D721Med (cell line): ENCODE results near the gene F2R.

Source experiments
- DNase-seq: peaks from one replicate; pipeline ENCODE4 v3.0.0; 2011; ENCODE audit warnings: low spot score; ENCODE audit not compliant: insufficient read length
- FAIRE-seq: peaks from 2 replicates; lab custom pipeline; 2011; peaks lifted over from hg19 to GRCh38; lab: Jason Lieb, UNC
- TF ChIP-seq, protein P1 (sequence below): IDR thresholded peaks from 2 replicates; pipeline ENCODE4 v1.5.1; 2012; ENCODE audit warnings: mild to moderate bottlenecking, control low read depth; ENCODE audit not compliant: insufficient read depth; ENCODE audit errors: missing control alignments

The F2R gene

DNA sequence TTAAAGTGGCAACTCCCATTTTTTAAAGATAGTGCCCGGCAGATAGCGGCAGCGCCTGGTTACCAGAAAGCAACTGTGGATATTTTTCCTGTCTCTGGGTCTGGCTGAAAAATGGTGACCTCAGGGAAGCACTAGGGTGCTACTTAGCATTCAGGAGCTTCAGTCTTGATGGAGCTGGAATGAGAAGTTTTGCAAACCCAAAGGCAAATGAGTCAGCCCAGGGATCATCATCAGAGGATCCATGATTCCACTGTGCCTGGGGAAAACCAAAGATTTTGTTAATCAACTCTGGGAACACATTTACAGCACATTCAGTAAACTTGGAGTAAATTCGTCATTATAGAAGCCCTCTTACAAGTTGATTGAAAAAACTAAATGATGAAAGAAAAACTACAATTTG, 26.7 kb downstream of the F2R start:
- TF ChIP-seq, protein P1, sequence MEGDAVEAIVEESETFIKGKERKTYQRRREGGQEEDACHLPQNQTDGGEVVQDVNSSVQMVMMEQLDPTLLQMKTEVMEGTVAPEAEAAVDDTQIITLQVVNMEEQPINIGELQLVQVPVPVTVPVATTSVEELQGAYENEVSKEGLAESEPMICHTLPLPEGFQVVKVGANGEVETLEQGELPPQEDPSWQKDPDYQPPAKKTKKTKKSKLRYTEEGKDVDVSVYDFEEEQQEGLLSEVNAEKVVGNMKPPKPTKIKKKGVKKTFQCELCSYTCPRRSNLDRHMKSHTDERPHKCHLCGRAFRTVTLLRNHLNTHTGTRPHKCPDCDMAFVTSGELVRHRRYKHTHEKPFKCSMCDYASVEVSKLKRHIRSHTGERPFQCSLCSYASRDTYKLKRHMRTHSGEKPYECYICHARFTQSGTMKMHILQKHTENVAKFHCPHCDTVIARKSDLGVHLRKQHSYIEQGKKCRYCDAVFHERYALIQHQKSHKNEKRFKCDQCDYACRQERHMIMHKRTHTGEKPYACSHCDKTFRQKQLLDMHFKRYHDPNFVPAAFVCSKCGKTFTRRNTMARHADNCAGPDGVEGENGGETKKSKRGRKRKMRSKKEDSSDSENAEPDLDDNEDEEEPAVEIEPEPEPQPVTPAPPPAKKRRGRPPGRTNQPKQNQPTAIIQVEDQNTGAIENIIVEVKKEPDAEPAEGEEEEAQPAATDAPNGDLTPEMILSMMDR: no peak
- FAIRE-seq (no peak), DNase-seq (no peak)

DNA sequence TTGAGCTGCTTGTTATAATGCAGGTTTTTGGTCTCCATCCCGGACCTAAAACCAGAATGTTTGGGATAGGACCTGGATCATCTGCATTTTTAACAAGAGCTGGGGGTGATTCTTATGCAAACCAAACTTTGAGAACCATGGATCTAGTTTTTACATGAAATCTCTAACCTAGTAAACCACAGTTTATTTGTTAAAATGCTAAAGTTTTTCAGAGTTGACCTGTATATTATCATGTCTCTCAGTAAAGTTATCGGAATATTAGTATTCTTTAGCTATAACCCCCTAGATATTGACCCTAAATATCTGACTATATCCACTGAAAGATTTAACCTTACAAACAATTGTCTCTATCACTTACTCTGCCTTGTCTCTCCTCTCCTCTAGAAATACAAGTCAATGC, 28.7 kb downstream of the F2R start:
- DNase-seq: no peak
- no peak for FAIRE-seq
- TF ChIP-seq, protein P1: no peak

DNA sequence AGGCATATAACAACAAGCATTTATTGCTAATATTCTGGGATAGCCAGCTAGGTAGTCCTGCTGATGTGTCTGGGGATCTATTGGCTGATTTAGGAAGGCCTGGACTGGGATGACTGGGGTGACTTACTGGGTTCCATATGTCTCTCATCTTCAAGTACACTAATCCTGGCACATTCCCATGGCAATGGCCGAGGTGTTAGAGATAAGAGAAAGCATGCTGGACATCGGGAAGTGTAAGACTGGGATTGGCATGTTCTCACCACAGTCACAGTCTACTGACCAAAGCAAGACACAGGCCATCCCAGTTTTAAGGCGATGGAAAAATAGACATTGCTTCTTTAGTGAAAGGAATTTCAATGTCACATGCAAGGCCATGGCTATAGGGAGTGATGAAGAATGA, 29.7 kb downstream of the F2R start:
- FAIRE-seq (no peak), DNase-seq (no peak)
- TF ChIP-seq, protein P1: no peak

DNA sequence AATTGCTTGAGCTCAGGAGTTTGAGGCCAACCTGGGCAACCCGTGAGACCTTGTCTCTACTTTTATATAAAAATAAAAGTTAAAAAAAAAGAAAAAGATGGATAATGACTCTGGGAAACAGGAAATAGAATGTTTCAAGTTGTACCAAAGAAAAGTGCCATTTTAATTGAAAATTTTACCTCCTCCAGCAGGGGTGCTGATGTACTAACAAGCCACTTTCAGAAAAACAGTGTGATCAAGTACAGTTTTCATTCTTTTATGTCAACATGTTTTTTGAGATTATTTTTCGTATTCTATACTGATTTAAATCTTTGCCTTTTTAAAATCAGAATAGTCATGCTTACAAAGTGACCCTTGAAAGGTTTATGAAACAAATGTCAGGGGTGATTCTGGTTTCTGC, 30.8 kb downstream of the F2R start:
- no peak for FAIRE-seq
- no peak for DNase-seq
- TF ChIP-seq, protein P1: peak; percentile 1

DNA sequence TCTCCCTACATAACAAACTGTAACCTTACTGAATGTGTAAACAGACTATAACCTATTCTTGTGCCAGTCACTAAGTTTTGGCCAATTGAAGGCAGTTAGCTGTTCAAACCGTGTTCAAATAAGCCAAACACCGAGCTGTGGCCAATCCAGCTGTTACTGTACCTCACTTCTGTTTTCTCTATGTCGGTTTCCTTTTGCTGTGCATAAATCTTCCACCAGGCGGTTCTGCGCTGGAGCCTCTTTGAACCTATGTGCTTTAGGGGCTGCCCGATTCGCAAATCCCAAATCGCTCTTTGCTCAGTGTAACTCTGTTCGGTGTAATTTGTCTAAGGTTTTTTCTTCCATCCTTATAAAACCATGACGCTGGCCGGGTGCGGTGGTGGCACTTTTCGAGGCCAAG, 31.8 kb downstream of the F2R start:
- DNase-seq (no peak), FAIRE-seq (no peak)
- TF ChIP-seq, protein P1: no peak

DNA sequence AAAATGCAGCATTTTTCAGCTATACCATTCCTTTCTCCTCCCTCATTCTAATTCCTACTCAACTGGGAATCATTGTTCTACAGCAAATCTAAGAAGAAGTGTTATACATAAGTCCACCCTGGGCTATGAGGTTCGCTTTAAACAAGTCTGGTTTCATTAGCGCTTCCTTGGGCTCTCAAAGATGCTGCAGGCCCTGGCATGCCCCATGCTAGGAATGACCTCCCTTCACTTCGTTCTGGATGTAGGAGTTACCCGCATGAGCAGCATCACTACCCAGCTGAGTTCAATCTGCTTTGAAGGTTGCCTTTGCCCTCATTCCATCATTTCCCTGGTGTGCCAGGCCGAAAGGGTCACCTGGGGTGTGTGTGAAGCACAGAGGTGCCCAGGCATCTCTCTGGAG, 35.4 kb downstream of the F2R start:
- DNase-seq: no peak
- TF ChIP-seq, protein P1: no peak

DNA sequence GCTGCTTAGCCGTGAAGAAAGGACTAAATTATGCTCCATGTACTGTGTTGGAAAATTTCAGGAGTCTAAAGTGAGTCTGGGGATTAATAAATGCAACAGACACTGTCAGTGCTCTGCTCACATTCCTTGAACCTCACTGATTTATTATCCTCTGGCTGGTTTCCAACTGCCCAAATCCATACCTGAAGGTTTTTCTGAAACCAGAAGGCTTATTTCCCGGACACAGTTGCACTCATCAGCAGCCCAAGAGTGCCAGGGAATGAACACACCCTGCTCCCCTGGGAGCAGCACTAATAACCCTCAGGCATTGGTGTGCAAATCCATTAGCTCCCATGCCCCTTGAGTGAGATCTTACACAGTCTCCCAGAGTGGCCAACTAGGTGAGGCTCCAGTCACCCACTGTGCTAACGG, 38.7 kb downstream of the F2R start:
- no peak for DNase-seq
- TF ChIP-seq, protein P1: no peak
- no peak for FAIRE-seq

More for the DNA sequence above, 35.4 kb downstream of the F2R start:
- no peak for FAIRE-seq
